ENCODE measurements around the gene NPAS2.

The NPAS2 gene

DNA sequence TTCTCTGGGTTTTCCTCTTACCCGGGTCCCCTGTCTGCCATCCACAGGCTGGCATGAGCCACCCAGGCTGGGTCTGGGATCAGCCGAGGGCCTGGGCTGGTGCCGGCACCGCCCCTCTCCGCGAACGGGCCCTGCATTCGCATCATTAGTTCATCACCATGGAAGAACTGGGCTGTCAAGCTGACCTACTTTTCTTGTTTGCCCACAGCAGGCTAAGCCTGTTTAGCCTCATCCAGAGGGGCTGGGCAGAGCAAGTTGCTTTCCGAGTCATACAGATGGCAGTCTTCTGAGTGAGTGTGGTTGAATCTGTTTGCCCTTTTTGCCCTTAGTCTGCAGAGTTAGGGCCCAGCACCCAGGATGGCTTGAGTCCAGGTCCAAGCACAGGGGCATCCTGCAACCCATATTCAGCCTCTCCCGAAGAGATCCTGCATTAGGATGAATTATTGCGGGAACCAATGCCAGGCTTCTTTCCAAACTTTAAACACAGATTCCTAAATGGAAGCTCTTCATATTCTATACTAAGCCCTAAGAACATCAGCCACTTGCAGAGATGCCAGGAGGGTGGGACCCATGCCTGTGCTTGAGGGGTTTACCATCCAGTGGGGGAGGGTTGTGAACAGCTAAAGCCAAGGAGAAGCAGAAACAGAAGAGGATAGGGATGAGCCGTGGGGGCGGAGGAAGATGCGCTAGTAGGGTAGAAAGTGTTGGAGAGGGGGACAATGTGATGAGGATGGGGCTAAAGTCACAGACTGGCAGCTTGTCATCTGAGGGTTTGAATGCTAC, 68.0 kb downstream of the NPAS2 start:
- no peak for DNase-seq

DNA sequence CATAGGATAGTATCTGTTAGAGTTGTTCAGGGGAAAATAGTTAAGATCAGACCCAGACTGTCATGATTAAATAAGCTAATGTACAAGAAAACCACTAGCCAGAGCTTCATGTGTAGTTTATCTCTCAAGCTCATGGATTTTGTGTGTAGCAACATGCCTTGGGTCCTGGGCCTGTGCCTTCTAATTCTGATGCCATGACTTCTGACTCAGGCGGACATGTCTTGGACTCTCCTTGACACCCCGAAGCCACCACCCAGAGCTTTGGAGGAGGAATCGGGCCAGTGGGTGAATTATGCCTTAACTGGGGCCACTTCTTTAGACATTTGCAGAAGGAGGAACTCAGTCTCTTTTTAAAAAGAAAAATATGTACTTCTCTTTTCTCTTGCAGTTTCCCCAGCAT, 68.7 kb downstream of the NPAS2 start:
- no peak for DNase-seq

DNA sequence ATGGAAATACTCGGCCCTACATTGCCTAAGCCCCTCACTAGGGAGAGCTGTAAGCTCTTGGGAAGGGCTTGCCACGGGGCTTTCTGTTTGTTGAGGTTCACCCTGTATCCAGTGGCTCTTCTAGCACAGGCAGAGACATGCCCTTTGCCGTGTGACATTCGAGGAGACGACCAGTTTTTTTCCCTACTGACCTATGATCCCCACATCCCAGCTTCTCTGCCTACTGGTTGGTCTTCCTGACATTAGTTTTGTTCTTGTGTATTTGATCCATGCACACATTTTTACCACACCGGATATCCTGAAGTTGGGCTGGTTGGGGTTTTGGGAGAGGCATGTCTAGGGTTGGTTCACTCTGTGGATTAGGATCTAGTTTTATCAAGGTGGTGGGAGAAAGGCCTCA, 69.3 kb downstream of the NPAS2 start:
- no peak for DNase-seq

DNA sequence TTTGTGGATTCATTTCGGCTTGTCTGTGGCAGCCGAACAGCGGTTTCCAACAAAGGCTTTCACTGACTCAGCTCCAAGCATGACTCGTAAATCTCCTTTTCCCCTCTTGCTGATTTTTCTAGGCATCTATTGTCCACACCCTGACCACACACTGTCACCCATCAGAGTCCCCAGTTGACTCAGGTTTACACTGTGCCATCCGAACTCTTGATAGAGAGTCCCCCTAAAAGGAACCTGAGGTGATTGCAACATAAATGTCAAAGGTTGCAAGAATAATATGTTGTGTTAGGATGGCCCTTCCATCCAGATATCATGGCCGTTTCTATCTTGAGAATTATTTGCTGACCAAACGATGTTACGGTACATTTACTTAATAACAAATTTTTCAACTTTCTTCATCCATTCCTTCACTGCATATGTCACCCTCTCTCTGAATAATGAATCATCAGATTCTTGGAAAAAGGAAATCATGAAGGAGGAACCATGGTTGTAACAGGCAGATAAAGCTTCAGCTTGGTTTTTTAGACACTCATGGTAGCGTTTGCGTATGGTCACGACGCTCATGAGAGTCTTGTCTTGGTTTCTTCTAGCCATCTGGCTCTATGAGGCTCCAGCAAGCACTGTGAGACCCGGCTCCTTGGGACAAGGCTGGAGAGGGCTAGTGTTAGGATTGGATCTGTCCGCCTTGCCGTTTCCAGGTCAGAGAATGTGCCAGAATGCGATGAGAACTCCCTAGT, 72.1 kb downstream of the NPAS2 start:
- DNase-seq = no peak

DNA sequence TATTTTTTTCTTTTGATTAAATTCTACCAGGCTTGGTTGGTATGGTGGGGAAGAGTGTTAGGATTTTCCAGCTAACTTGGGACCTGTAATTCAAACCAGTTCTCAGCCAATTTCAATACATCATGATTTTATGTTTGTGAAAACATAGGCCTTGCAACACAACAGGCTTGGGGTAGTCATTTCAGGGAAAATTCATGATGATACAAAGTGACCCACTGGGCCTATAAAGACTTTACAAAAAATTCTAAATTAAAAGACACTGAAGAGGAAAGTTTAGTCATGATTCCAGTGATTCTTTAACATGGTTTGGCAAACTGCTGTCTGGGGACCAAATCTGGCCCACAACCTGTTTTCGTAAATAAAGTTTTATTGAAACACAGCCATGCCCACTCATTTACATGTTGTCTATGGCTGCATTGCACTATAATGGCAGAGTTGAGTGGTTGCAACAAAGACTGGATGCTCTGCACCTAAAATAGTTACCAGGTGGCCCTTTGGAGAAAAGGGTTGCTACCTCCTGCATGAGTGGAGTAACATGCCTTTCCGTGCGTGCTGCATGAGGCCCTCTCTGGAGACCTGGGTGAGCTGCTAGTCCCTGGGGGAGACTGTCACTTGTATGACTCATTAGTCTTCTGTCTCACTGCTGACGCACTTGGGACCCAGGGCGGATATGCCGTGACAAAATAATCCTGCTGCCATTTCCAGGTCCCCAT, 73.6 kb downstream of the NPAS2 start:
- DNase-seq = no peak

DNA sequence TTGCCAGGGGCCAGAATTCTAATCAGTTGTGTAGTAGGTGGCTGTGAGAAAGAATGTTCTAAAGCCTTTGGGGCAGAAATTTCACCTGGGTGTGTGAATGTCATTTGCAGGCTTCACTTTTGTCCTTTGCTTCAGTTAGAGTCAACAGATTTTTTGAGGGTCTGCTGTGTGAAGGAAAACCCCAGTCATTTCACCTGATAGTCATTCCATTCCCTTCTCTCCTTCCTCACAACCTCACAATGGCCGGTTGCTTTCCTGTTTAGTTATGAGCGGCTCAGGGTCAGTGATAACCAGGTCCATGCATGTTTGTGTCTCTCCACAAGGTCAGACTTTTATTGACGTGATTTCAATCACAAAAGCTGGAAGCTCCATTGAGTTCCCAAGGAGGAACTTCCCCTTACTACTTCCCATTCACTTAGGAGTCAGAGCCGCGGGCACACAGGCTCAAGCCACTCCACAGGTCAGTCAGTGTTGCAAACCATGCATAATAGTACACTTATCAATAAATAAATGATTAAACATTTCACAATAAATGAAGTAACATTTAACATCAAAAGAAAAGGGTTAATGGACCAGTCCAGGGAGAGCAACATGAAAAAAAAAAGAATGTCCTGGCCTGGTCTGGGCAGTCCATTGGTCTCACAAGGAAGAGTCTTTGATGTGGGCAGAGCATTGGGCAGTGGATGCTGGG, 74.3 kb downstream of the NPAS2 start:
- no peak for DNase-seq

DNA sequence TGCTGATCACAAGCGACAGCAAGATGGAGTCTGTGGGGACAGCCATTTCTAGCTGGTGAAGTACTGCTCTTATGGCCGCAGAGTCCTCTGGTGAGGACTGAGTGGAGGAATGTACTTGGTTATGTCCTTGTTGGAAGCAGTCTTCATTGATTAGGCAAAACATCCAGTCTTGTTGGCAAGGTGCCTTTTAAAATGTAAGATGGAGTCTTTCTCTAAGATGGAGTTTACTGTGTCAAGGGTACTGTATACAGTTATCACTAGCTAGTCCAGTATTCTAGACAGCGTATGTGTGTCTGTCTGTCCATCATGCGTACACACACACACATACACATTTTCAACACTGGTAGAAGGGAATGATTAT, 74.8 kb downstream of the NPAS2 start:
- no peak for DNase-seq

DNA sequence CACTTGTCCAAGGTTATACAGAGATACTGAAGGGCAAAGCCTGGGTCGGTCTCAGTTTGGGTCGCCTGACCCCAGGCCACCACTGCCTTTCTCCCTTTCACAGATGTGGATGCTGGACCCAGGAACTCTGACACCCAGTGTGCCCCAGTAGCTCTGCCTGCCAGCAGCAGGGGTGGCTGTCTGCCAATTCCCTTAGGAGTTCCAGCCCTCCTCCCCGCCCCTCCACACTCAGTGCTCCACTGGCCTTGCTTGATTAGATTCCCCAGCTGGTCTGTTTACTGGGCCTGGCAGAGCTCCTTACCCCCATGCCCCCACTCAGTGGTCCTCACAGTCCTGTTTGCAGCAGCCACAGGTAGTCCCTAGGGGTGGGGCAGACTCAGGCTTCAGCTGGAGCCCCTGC, 75.5 kb downstream of the NPAS2 start:
- DNase-seq = no peak

DNA sequence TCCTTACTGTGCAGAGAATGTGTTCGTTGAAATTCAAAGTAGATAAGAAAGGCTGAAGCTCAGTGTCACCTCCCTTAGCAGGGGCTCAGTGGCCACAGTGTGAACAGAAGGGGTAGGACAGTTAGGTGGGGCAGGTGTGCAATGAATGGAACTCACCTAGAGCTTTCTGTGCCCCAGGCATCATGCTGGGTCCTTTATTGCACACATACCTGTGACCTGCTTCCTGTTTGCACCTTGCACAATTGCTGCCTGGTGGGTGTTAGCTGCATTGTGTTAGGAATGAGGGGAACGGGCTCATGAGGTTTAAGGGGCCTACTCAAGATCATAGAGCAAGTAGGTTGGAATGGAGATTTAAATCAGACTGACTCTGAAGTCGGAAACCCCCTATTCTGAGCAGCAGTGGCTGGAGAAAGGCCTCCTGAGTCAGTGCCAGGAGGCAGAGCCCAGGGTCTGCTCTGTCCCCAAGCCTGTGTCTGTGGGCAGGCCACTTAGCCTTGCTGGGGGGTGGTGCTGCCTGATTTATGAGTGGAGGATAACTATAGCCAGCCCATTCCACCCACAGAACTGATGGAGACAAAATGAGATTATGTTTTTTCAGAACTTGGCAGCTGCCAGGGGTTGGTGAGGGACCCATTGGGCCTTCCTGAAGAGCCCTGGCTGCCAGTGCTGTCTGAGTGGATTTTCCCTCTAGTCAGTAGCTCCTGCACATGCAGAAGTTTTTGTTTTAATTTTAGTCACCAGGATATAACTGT, 76.2 kb downstream of the NPAS2 start:
- no peak for DNase-seq

DNA sequence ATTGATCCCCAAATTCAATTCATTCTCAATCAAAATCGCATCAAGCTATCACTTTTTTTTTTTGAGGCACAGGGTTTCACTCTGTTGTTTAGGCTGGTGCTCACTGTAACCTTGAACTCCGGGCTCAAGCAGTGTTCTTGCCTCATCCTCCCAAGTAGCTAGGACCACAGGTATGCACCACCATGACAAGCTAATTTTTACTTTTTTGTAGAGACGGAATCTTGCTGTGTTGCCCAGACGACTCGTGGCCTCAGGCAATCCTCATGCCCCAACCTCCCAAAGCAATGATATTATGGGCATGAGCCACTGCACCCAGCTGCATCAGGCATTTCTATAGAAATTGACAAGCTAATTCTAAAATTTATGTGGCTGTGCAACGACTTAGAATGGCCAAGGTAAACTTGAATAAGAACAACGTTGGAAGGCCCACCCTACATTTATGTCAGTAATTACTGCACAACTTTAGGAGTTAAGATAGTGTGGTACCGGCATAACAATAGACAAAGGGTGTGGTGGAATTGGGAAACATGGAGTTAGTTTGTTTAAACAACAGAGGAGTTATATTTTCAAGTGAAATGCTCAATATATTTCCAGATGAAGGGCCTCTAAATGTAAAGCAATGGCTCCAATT, 78.2 kb downstream of the NPAS2 start:
- no peak for DNase-seq

DNA sequence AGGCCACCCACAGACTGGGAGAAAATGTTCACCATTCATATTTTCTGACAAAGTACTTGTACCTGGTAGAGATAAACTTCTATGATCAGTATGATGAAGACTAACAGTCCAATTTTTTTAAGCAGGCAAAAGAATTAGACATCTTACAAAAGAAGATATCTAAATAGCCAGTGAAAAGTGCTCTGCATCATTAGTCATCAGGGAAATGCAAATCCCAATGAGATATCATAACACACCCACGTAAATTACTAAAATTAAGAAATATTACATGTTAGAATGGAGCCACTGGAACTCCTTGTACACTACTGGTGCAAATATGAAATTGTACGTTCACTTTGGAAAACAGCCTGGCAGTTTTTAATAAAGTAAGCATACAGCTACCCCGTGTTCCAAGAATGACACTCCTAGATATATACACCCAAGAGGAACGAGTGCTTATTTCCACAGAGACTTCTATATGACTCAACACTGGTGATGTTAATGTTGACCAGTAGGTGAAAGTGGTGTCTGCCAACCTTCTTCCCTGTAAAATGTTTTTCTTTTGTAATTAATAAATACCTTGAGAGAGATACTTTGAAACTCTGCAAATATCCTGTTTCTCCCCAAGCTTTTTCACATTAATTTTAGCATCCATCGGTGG, 80.3 kb downstream of the NPAS2 start:
- DNase-seq = no peak

DNA sequence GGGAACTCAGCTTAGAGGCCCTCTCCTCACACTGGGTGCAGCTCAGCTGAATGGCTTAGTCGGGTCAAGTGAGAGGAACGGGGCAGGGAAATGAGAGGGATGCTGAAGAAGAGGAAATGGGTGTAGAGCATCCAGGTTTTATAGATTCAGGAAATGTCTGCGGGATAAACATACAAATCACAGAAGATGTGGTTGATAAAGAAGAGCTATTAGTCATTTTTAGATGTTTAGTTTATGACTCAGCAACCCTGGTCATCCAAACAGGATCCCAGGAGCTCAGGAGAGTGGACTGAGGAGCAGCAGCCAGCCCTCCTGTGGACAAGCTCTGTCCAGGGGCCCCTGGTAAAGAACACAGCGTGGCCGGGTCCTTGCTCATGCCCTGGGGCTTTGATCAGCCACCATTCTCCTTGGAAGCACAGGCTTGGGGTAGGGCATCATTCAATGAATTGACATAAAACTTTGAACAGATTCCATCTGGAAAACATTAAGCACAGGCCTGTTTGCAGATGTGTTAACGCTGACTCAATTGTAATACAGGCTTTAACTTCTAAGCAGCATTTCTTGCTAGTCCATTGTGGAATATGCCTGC, 83.0 kb downstream of the NPAS2 start:
- no peak for DNase-seq

DNA sequence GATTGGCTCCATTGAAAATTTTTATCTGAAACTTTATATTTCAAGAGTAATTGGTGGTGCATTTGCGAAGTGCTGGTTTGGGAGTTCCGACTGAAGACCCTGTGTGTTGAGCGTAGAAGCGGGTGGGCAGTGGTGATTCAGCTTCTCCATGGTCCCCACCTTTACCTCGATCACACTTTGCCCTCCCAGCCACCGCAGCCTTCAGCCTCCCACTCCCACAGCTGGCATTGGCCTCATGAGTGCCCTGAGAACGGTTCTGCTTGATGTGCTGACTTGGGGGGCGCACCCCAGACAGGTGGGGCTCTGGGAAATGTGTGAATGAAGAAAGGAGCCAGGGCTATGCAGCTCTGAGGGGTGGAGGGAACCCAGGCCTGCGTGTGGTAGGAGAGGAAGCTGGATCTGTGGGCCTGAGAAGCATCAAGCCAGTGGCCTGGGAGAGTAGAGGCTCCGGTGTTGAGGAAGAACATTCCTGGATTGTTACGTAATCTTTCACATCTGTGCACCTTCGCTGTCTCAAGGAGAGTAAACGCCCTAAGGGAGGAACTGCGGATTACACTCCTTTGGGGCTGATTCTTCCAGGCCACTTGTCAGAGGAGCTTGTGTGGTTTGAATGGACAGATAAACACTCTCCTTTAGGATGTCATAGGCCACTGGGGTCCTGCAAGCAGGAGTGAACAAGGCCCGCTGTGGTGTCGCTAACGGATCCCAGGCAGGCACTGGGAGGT, 83.8 kb downstream of the NPAS2 start:
- DNase-seq = no peak

DNA sequence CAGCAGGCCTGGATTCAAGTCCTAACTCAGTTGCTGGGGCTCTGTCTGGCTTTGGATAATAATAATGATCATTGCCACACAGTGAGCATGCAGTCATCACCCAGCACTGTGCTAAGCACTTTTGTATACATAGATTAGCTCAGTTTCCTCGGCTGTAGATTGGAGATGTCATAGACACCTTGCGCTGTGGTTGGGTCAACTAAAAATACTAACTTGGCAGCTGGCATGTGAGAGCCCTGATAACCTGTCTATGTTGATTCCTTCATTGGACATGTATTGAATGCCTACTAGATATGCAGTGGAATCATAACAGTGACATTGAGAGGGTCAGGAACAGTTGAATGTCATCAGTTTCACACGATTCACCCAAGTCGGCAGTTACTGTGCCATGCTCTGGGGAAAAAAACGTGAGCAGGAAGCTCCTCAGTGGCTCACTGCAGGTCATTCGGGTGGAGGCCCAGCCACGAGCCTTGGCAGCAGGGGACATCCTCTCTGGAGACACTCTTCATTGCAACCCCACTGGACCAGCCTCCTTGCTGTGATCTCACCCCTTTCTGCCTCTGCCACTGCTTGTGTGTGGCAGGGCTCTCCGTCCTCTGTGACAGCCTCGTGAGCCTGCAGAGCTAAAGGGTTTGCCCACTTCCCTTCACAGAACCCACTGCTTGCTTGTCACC, 85.3 kb downstream of the NPAS2 start:
- no peak for DNase-seq

DNA sequence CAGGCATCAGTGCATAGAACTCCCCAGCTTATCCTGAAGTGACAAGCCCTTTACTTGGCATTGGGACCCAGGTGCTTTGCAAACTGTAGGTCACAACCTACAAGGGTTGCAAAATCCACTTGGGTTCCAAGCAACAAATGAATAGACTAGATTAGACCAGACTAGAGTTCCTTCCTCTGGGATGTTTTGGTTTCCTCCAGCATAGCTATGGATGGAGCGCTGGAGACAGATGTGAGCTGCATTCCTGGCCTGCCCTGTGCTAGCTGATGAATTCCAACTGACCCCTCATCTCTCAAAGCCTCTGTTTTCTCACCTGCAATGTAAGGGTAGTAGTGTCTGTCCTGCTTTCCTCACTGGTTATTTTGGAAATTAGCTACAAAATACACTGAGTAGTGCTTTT, 86.2 kb downstream of the NPAS2 start:
- DNase-seq = no peak

DNA sequence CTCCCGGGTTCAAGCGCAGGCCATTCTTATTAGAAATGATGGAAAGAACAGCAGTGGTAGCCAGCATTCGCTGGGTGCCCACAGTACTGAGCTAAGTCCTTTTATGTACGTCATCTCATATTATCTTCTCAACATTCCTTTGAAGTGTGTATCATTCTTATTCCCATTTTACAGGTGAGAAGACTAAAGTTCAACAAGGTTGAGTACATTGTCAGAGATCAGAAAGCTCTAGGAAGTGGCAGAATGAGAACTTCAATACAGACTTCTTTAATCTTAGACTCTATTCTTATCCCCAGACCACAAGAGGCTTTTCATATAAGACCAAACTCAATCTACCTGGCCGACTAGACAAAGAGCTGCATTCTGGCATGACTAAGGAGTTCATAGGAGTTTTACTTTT, 86.7 kb downstream of the NPAS2 start:
- DNase-seq = no peak

DNA sequence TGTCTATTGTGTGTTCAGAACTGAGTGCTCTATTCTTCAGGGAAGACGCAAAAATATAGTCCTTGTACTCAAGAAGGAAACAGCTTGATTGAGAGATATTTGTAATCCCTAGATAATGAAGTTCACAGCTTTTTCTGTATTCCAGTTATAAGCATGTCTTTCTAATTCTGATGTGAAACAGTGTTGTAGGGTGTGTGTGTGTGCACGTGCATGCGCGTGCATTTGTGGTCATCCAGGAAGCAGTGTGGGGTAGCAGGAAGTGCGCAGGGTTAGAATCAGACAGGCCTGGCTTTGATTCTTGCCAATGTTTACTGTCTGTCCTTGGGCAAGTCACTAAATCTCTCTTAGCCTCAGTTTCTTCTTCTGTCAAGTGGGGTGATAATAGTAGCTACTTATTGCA, 87.9 kb downstream of the NPAS2 start:
- no peak for DNase-seq

DNA sequence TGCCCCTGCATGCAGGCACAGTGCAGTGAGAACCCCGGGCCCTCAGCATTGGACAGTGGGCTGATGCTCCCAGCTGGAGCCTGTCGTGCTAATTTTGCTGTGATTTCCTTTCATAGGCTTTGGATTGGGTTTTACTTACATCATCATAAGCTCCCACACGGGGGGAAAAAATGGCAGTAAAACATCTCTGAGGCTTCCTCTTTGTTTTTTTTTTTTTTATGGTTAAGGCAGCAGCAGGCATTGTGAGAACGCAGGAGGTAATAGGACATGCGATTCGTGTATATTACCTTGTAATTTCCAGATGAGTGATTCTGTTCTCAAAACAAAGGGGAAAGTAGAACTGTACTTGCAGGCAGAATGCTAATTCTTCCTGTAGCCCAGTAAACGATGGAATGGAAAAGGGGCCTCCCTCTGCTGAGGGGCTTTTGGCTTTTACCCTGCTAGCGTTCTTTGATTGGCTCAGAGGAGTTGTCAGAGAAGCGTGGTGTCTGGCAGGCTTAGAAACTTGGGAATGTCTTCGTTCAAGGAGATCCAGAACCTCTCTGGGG, 89.7 kb downstream of the NPAS2 start:
- DNase-seq = no peak

DNA sequence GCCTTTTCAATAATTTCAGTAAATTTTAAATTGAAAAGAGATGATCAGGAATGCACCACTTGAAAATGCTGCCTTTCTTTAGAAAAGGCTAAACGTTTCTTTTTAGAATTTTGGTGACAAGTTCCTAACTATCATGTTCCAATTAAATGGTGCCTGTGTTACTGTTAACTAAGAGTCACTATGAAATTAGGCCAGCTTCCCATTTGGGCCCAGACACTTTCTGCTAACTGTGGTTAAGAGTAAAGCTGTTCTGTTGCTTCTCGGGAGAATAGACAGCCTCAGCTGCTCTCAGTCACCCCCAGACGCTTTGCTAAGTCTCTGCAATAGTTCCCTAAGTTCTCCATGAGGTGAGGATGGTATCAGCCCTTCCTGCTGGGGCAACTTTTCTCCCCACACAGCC, 90.2 kb downstream of the NPAS2 start:
- DNase-seq = no peak

DNA sequence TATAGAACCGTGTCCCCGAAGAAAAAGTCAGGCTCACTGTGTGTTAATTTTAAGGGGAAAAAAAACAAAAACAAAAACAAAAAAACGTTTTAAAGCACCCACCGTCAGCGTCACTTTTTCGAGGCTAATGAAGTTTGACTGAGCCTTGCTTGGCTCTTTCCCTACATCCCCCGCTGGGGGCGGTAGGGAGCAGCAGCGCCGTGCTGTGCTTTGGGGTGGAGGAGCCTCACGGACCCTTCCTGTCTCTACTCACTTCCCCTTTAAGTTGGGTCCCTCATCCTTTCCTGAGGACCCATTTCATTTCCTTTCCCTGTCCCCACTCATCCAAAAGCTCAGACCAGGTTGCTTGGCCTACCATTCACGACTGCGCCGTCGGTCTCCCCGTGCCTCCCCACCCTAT, 99.4 kb downstream of the NPAS2 start:
- no peak for DNase-seq

All from activated CD8-positive, alpha-beta memory T cell treated with anti-CD3 and anti-CD28 coated beads, Interleukin-2, amount 50 U/mL, for 4 hours (primary cell).